Stomach (tissue), 9 donors: ENCODE results near the gene CDK5. TPM values are rescaled to one million over a fixed set of nuclear protein-coding genes. Genes with fewer than 3 reads are reported as not detected.

Experiments
- DNase-seq, 2 donors: peaks; one replicate each; pipeline versions ENCODE4 v3.0.0 to v3.0.0-alpha.2; 2013 to 2019
- H3K27ac ChIP-seq, 5 donors: fragments of 200-600 bp in 4 of 5; sonication (generic) in 4 of 5; one replicate each; pipeline ENCODE4 v1.5.1; 2013 to 2019; ENCODE audit warnings: mild to moderate bottlenecking in 1 of 5, moderate library complexity in 1 of 5
- H3K27me3 ChIP-seq, 3 donors: fragments of 200-600 bp; sonication (generic); one replicate each; pipeline ENCODE4 v1.5.1; 2017 to 2019; ENCODE audit warnings: mixed run types in 1 of 3
- H3K36me3 ChIP-seq, 4 donors: fragments of 200-600 bp; sonication (generic); 1 replicate in 3 of 4; 2 replicates in 1 of 4; pipeline ENCODE4 v1.5.1; 2016 to 2019
- H3K4me1 ChIP-seq, 4 donors: fragments of 200-600 bp; sonication (generic); one replicate each; pipeline ENCODE4 v1.5.1; 2016 to 2019
- H3K4me3 ChIP-seq, 4 donors: fragments of 200-600 bp; sonication (generic) in 3 of 4; one replicate each; pipeline ENCODE4 v1.5.1; 2016 to 2019; ENCODE audit warnings: mild to moderate bottlenecking in 1 of 4
- H3K9me3 ChIP-seq, 4 donors: fragments of 200-600 bp; sonication (generic); one replicate each; pipeline ENCODE4 v1.5.1; 2016 to 2019
- CTCF ChIP-seq, 7 experiments: fragments of 450-650 bp in 4 of 7; fragments of 200-600 bp in 3 of 7; sonication (generic) in 3 of 7; IDR thresholded peaks; one replicate each; pipeline ENCODE4 v1.5.1; 2016 to 2019; ENCODE audit warnings: antibody characterized with exemption in 7 of 7, control low read depth in 2 of 7, mild to moderate bottlenecking in 1 of 7
- EP300 ChIP-seq: sonication (generic); formaldehyde crosslinking; IDR thresholded peaks from one replicate; pipeline ENCODE4 v1.6.1; 2017; ENCODE audit warnings: antibody characterized with exemption
- POLR2A ChIP-seq, 4 donors: fragments of 450-650 bp; IDR thresholded peaks; one replicate each; pipeline ENCODE4 v1.6.1; 2016; ENCODE audit warnings: antibody characterized with exemption in 4 of 4, control low read depth in 2 of 4, mild to moderate bottlenecking in 1 of 4, moderate library complexity in 1 of 4
- POLR2AphosphoS5 ChIP-seq, 3 donors: sonication (generic); formaldehyde crosslinking; IDR thresholded peaks; one replicate each; pipeline ENCODE4 v1.6.1; 2016; ENCODE audit warnings: antibody characterized with exemption in 3 of 3
- WGBS, 5 donors: extraction: QIAGEN DNeasy Blood & Tissue Kit in 3 of 5; methylation state at CpG; one replicate each; pipeline versions ENCODE4 v1.1.5 to v1.1.7; 2013 to 2018; 5-methylcytosine and 5-hydroxymethylcytosine counted together
- intact Hi-C: fragments of 100-400 bp; cut with DNase I; formaldehyde crosslinking; loops from one replicate; pipeline ENCODE4 v1.15.1; 2023; ENCODE audit warnings: low total_unique reads
- polyA plus RNA-seq, 3 donors: library from polyadenylated mRNA; stranded (reverse); fragments of 200-250 nt; gene quantifications; one replicate each; pipeline ENCODE4 v1.2.3, GENCODE V29; 2013
- total RNA-seq, 5 donors: library from RNA; depleted of rRNA; stranded (reverse); fragments of >200 nt; gene quantifications; one replicate each; pipeline versions ENCODE4 v1.1.0 to v1.2.3, GENCODE V29; 2014 to 2016
- donor health status: healthy with polysubstance abuse.
- donor health status: Bipolar disorder and iron deficiency.
- donor health status: healthy.

Gene CDK5
- total and polyA plus RNA-seq, 8 donors: 0.87 to 46.1 (median 11.8) TPM; not detected in 1

DNA sequence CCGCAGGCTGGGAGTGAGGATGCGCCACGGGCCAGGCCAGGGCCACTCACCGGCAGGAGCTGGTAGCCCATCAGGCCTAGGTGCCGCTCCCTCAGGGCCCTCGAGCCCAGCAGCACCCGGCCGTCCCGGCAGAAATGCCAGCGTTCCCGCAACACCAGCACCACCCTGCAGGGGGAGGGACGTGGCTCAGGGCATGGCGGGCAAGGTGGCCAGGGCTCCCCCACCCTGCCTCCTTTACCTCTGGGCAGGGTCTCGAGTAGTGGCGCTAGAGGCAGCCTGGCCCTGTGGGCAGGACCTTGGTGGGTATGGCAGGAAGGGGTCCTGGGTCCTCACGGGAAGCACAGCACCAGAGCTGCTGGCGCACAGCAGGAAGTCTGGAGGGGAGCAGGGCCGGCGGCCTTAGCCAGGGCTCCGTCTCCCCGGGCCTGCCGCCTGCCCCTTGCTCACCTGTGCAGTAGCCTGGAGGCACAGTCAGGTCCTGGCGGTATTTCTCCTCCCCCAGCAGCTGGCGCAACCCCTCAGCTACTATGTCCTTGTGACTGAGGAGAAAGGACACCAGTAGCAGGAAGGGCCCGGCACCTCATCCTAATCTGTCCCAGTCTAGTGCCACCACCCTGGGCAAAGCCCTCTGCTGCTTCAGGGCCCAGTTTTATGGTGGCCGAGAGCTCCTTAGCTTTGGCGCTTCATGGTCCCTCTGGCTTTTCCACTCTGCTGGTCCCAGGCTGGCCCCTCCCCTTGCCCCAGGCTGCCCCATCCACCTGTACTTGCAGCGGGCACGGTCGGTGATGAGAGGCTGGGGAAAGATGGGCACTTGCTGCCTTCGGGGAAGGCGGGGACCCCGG, 19.4 kb upstream of the CDK5 start:
- TF ChIP-seq POLR2AphosphoS5 (IDR thresholded peaks at IDR 0.05) (peak in 1 of 3 donors; percentile 17), EP300 (no peak), POLR2A (IDR thresholded peaks at IDR 0.05) (no peak), CTCF (IDR thresholded peaks at IDR 0.05) (peak in 3 of 7 experiments; percentile 7 to 20 (median 17))
- intact Hi-C loops: no loop called here
- H3K27ac ChIP-seq: peak overlapping the region; percentile 15 to 97 (median 62)
- H3K4me1 ChIP-seq: peaks cover 45 to 55% (median 53%) of the 10 kb centered on the region in 4 donors
- 47 to 70% (median 54%) methylated on average over 15 to 33 of the region's 33 CpGs for WGBS, 5 donors
- peak in 1 of 2 donors; percentile 47 for DNase-seq
- peaks cover 40 to 57% (median 56%) of the 10 kb centered on the region in 4 donors for H3K36me3 ChIP-seq
- no peak overlapping the region for H3K4me3 ChIP-seq
- H3K27me3 ChIP-seq: no peaks in the 10 kb centered on the region
- H3K9me3 ChIP-seq: no peaks in the 10 kb centered on the region

DNA sequence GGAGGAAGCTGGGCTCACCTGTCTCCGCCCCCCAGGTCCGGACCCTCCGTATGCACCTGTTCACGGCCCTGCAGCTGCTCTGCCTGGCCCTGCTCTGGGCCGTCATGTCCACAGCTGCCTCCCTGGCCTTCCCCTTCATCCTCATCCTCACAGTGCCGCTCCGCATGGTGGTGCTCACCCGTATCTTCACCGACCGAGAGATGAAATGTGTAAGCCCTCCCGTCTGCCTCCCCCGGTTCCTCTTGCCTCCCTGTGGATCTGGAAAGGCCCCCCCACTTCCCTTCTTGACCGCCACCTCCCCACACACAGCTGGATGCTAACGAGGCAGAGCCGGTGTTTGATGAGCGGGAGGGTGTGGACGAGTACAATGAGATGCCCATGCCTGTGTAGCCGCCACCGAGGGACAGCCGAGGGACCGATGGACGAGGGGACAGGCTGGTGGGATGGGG, 18.3 kb upstream of the CDK5 start:
- WGBS, 5 donors: 78 to 83% (median 81%) methylated on average over 22 of the region's 22 CpGs
- no peak overlapping the region for H3K4me3 ChIP-seq
- H3K4me1 ChIP-seq: peaks cover 34 to 44% (median 43%) of the 10 kb centered on the region in 4 donors
- no peak for TF ChIP-seq POLR2A (IDR thresholded peaks at IDR 0.05)
- no peak for TF ChIP-seq CTCF (IDR thresholded peaks at IDR 0.05)
- no peak for TF ChIP-seq POLR2AphosphoS5 (IDR thresholded peaks at IDR 0.05)
- no peak for TF ChIP-seq EP300
- H3K36me3 ChIP-seq: peaks cover 51 to 68% (median 67%) of the 10 kb centered on the region in 4 donors
- H3K27ac ChIP-seq: no peak overlapping the region
- DNase-seq: no peak
- no peaks in the 10 kb centered on the region for H3K27me3 ChIP-seq
- intact Hi-C loops: no loop called here
- no peaks in the 10 kb centered on the region for H3K9me3 ChIP-seq

DNA sequence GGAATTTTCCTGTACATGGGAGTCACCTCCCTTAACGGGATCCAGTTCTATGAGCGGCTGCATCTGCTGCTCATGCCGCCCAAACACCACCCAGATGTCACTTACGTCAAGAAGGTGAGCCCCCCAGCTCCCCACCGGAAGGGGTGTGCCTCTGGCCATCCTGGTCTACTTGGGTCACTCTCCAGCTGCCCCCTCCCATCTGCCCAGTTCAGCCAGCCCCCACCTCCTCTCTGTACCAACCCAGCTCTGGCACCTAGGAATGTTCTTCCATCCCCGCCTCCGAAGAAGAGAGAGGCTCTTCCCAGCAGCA, 17.9 kb upstream of the CDK5 start:
- no peak for DNase-seq
- H3K9me3 ChIP-seq: no peaks in the 10 kb centered on the region
- no peaks in the 10 kb centered on the region for H3K27me3 ChIP-seq
- peaks cover 55 to 72% (median 70%) of the 10 kb centered on the region in 4 donors for H3K36me3 ChIP-seq
- WGBS, 5 donors: 77 to 88% (median 82%) methylated on average over 7 of the region's 7 CpGs
- TF ChIP-seq EP300: no peak
- no peak for TF ChIP-seq POLR2A (IDR thresholded peaks at IDR 0.05)
- no peak for TF ChIP-seq CTCF (IDR thresholded peaks at IDR 0.05)
- TF ChIP-seq POLR2AphosphoS5 (IDR thresholded peaks at IDR 0.05): no peak
- H3K4me1 ChIP-seq: peaks cover 32 to 42% (median 39%) of the 10 kb centered on the region in 4 donors
- intact Hi-C loops: no loop called here
- no peak overlapping the region for H3K27ac ChIP-seq
- no peak overlapping the region for H3K4me3 ChIP-seq

- H3K27me3 ChIP-seq: no peaks in the 10 kb centered on the region
- no peak overlapping the region for H3K4me3 ChIP-seq
- WGBS, 5 donors: 85 to 91% (median 91%) methylated on average over 20 to 26 of the region's 26 CpGs
- TF ChIP-seq POLR2AphosphoS5 (IDR thresholded peaks at IDR 0.05): no peak
- peaks cover 32 to 40% (median 38%) of the 10 kb centered on the region in 4 donors for H3K4me1 ChIP-seq
- intact Hi-C loops: no loop called here
- no peaks in the 10 kb centered on the region for H3K9me3 ChIP-seq
- DNase-seq: no peak
- no peak overlapping the region for H3K27ac ChIP-seq
- peaks cover 61 to 78% (median 76%) of the 10 kb centered on the region in 4 donors for H3K36me3 ChIP-seq
These were observed 17.3 kb upstream of the CDK5 start for GRCh38 chr7:151074817-151075661.
